Glutamatergic neuron (in vitro differentiated cells): ENCODE measurements around the gene TRMT10C. TPM values are rescaled to one million over a fixed set of nuclear protein-coding genes. Genes with fewer than 3 reads are reported as not detected.

Source experiments
- DNase-seq: peaks from one replicate; pipeline ENCODE4 v3.0.0; 2022
- H3K27ac Mint-ChIP-seq: one replicate; pipeline ENCODE4 v1.8.0; 2020; ENCODE audit warnings: mild to moderate bottlenecking, mixed read lengths, inconsistent platforms; ENCODE audit not compliant: unreplicated experiment
- H3K27me3 Mint-ChIP-seq: one replicate; pipeline ENCODE4 v1.8.0; 2020; ENCODE audit warnings: mild to moderate bottlenecking, moderate library complexity, mixed read lengths, inconsistent platforms; ENCODE audit not compliant: unreplicated experiment
- H3K36me3 Mint-ChIP-seq: one replicate; pipeline ENCODE4 v1.8.0; 2020; ENCODE audit warnings: mild to moderate bottlenecking, mixed read lengths, inconsistent platforms; ENCODE audit not compliant: unreplicated experiment
- H3K4me1 Mint-ChIP-seq: one replicate; pipeline ENCODE4 v1.8.0; 2020; ENCODE audit warnings: mild to moderate bottlenecking, low read depth, mixed read lengths, inconsistent platforms; ENCODE audit not compliant: unreplicated experiment
- H3K4me3 Mint-ChIP-seq: one replicate; pipeline ENCODE4 v1.8.0; 2020; ENCODE audit warnings: mild to moderate bottlenecking, mixed read lengths, inconsistent platforms; ENCODE audit not compliant: unreplicated experiment
- H3K9me3 Mint-ChIP-seq: one replicate; pipeline ENCODE4 v1.8.0; 2020; ENCODE audit warnings: mild to moderate bottlenecking, moderate library complexity, mixed read lengths, inconsistent platforms; ENCODE audit not compliant: unreplicated experiment
- total RNA-seq: library from RNA; stranded (reverse); fragmentation: NEBNext Ultra II Directional; extraction: Animal tissue kit (Norgen Biotek cat#: 25700); gene quantifications from one replicate; pipeline ENCODE4 v1.2.1, GENCODE V29; 2021; ENCODE audit not compliant: unreplicated experiment
- TF ChIP-seq, protein P1 (sequence below): fragments of 200-600 bp; sonication (generic); IDR thresholded peaks from one replicate; pipeline ENCODE4 v1.5.0; 2021; ENCODE audit not compliant: partially characterized antibody, unreplicated experiment

Gene TRMT10C
- total RNA-seq, 1 donor from 2014 or later, result 23.5 TPM

DNA sequence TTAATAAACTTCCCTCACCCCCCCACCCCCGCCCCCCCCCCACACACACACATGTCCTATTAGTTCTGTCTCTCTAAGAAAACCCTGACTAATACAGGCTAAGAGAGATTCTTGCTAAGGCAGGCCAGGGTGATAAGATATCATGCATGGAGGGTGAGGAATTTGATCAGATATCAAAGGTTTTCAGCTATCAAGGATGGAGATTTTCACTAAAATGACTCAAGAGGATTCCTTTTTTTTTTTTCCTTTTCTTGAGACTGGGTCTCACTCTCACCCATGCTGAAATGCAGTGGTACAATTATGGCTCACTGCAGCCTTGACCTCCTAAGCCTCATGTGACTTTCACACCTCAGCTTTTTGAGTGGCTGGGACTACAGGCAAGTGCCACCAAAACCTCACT is 33.8 kb upstream of the TRMT10C start:
- H3K4me3 Mint-ChIP-seq, result no peak overlapping the region
- TF ChIP-seq, protein P1, sequence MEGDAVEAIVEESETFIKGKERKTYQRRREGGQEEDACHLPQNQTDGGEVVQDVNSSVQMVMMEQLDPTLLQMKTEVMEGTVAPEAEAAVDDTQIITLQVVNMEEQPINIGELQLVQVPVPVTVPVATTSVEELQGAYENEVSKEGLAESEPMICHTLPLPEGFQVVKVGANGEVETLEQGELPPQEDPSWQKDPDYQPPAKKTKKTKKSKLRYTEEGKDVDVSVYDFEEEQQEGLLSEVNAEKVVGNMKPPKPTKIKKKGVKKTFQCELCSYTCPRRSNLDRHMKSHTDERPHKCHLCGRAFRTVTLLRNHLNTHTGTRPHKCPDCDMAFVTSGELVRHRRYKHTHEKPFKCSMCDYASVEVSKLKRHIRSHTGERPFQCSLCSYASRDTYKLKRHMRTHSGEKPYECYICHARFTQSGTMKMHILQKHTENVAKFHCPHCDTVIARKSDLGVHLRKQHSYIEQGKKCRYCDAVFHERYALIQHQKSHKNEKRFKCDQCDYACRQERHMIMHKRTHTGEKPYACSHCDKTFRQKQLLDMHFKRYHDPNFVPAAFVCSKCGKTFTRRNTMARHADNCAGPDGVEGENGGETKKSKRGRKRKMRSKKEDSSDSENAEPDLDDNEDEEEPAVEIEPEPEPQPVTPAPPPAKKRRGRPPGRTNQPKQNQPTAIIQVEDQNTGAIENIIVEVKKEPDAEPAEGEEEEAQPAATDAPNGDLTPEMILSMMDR, result no peak
- H3K4me1 Mint-ChIP-seq, result no peaks in the 10 kb centered on the region

DNA sequence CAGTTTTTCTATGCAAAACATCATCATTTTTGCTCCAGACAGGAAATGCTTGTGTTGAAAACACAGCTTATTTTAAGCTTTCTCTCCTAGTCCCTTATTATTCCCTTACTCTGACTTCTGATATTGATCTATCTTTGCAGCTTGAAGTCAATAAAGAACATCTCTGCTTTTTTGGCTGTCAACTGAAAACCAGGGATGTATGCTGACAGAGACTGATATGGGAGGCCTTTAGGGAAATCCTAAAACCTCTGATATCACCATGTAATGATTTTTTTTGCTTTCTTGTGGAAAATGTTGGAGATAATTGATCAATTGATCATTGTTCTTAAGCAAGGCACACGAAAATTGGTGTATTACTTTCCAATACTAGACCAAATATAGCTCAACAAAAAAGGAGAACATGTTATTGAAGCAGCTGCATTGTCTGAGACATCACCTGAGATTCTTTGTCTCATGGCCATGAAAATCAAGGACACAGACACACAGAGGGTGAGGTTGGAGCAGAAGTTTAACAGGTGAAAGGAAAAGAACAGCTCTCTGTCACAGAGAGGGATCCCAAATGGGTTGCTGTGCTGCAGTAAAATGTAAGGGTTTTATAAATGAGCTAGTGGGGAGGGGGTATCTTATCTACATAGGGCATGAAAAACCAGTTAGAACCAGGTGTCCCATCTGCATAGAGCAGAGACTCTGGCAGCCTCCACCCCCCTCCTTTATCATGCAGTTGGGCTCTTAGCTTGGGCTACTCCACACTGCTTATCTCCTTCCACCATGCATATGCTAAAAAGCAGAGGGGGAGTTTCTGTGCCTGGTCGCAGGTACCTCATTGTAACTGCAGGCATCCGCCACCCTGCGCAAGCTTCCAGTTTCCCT is 31.6 kb upstream of the TRMT10C start:
- DNase-seq, result no peak
- peaks cover 8% of the 10 kb centered on the region for H3K9me3 Mint-ChIP-seq
- no peak overlapping the region for H3K27ac Mint-ChIP-seq
- TF ChIP-seq, protein P1, result no peak
- no peak overlapping the region for H3K4me3 Mint-ChIP-seq
- no peaks in the 10 kb centered on the region for H3K27me3 Mint-ChIP-seq
- H3K36me3 Mint-ChIP-seq, result peaks cover 9% of the 10 kb centered on the region
- H3K4me1 Mint-ChIP-seq, result no peaks in the 10 kb centered on the region

More for the DNA sequence above, 33.8 kb upstream of the TRMT10C start:
- no peak for DNase-seq
- Mint-ChIP-seq H3K27ac (no peak overlapping the region), H3K36me3 (peaks cover 9% of the 10 kb centered on the region), H3K27me3 (no peaks in the 10 kb centered on the region), H3K9me3 (peaks cover 9% of the 10 kb centered on the region)

DNA sequence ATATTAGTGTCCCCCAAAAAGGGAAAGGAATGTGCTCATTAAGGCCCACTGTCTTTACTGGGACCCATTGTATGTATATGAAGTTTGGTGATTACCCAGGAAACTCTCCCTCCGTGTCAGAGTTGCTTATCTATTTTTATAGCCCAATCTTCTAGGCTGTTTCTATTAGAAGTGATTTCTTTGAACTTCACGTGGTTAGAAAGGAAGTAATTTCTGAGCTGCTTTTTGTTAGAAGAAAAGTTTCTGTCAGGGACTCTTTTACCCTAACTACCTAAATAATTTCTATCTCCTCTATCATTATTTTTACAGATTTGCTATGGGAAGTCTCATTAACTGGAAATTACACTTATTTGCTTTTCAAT is 31.0 kb upstream of the TRMT10C start:
- H3K27me3 Mint-ChIP-seq, result no peaks in the 10 kb centered on the region

DNA sequence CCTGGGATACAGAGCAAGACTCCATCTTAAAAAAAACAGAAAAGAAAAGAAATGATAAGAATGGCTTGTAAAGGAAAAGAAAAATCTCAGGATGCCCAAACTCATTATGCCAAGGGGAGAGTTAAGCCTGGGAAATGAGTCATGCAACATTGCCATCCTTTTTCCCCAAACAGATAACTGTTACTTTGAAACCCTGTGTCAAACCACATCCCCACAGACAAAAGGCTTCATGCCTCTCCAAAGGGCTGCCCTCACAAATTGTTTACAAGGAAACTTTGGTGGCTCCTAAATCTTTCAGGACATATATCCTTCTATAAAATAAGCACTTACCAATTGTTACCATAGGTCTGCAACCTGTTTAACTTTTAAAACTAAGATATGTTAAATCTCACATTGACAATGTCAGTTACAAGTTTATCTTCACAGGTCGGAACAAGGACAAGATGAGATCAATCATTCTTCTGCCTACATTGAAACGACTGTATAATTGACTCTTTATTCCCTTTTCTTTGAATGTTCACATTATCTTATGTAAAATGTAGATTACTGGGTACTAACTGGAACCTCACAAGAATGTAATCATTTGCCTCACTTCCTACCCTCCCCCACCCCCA is 30.1 kb upstream of the TRMT10C start:
- Mint-ChIP-seq H3K36me3 (peaks cover 9% of the 10 kb centered on the region), H3K27me3 (no peaks in the 10 kb centered on the region), H3K4me1 (no peaks in the 10 kb centered on the region), H3K27ac (no peak overlapping the region), H3K4me3 (no peak overlapping the region), H3K9me3 (peaks cover 7% of the 10 kb centered on the region)
- no peak for DNase-seq
- TF ChIP-seq, protein P1, result no peak

More for the DNA sequence above, 31.0 kb upstream of the TRMT10C start:
- Mint-ChIP-seq H3K36me3 (peaks cover 9% of the 10 kb centered on the region), H3K4me3 (no peak overlapping the region), H3K9me3 (peaks cover 7% of the 10 kb centered on the region), H3K27ac (no peak overlapping the region), H3K4me1 (no peaks in the 10 kb centered on the region)
- DNase-seq, result no peak
- TF ChIP-seq, protein P1, result no peak
